ENCODE data around the gene KCNIP1. TPM values are rescaled to one million over a fixed set of nuclear protein-coding genes. Genes with fewer than 3 reads are reported as not detected.

KCNIP1 gene
- total RNA-seq, 8 experiments from 2014 or later = 0.80 to 35.0 (median 14.5) TPM; not detected in 2

GRCh38 chr5:170551076-170551475 is 47.3 kb downstream of the KCNIP1 start:
- peaks cover 38 to 46% of the 10 kb centered on the region in 2 donors for H3K4me1 ChIP-seq (replicated peaks in 1 of 2)
- no peak overlapping the region for H3K4me3 ChIP-seq
- 37 to 100% (median 88%) methylated on average over 1 to 4 of the region's 4 CpGs; no CpG with 5 or more reads in 2 of the 10 experiments for WGBS, 10 experiments
- H3K27ac ChIP-seq = no peak overlapping the region
- ATAC-seq (replicated peaks in 6 of 8) = no peak
- in situ Hi-C loops (cut with MboI; ENCODE audit: low pct_unique_long_range_greater_than_20kb in 2 of 9, low sequenced_read_pairs in 9 of 9, unreplicated experiment in 9 of 9) = no loop called here

- in situ Hi-C loops (cut with MboI; ENCODE audit: low pct_unique_long_range_greater_than_20kb in 2 of 9, low sequenced_read_pairs in 9 of 9, unreplicated experiment in 9 of 9) = no loop called here
- Histone ChIP-seq H3K27ac (peak overlapping the region; percentile 80 to 85), H3K4me1 (replicated peaks in 1 of 2) (peaks cover 43 to 50% of the 10 kb centered on the region in 2 donors), H3K4me3 (no peak overlapping the region)
- ATAC-seq (replicated peaks in 6 of 8) = no peak
- WGBS, 10 experiments = 66 to 100% (median 89%) methylated on average over 2 to 6 of the region's 7 CpGs; no CpG with 5 or more reads in 1 of the 10 experiments
Observed at GRCh38 chr5:170551622-170552021, 47.8 kb downstream of the KCNIP1 start.

GRCh38 chr5:170552621-170553115 is 48.8 kb downstream of the KCNIP1 start:
- in situ Hi-C loops (cut with MboI; ENCODE audit: low pct_unique_long_range_greater_than_20kb in 2 of 9, low sequenced_read_pairs in 9 of 9, unreplicated experiment in 9 of 9) = no loop called here
- peak; percentile 94 to 98 (median 96) for ATAC-seq (replicated peaks in 6 of 8)
- Histone ChIP-seq H3K4me1 (replicated peaks in 1 of 2) (peaks cover 44 to 56% of the 10 kb centered on the region in 2 donors), H3K27ac (peak overlapping the region; percentile 80 to 85), H3K4me3 (no peak overlapping the region)
- 8 to 60% (median 24%) methylated on average over 1 to 10 of the region's 12 CpGs for WGBS, 10 experiments

- in situ Hi-C loops (cut with MboI; ENCODE audit: low pct_unique_long_range_greater_than_20kb in 2 of 9, low sequenced_read_pairs in 9 of 9, unreplicated experiment in 9 of 9) = no loop called here
- Histone ChIP-seq H3K4me3 (no peak overlapping the region), H3K4me1 (replicated peaks in 1 of 2) (peaks cover 44 to 56% of the 10 kb centered on the region in 2 donors), H3K27ac (peak overlapping the region; percentile 71 to 85)
- 55 to 100% (median 100%) methylated on average over 1 to 3 of the region's 4 CpGs; no CpG with 5 or more reads in 2 of the 10 experiments for WGBS, 10 experiments
- no peak for ATAC-seq (replicated peaks in 6 of 8)
Observed at GRCh38 chr5:170553218-170553617, 49.4 kb downstream of the KCNIP1 start.

- 10 to 79% (median 53%) methylated on average over 1 to 13 of the region's 18 CpGs; no CpG with 5 or more reads in 1 of the 10 experiments for WGBS, 10 experiments
- in situ Hi-C loops (cut with MboI; ENCODE audit: low pct_unique_long_range_greater_than_20kb in 2 of 9, low sequenced_read_pairs in 9 of 9, unreplicated experiment in 9 of 9) = no loop called here
- ATAC-seq (replicated peaks in 6 of 8) = peak in 5 of 8 experiments; percentile 7 to 49 (median 41)
- Histone ChIP-seq H3K4me3 (no peak overlapping the region), H3K27ac (peak overlapping the region; percentile 57 to 60), H3K4me1 (replicated peaks in 1 of 2) (peaks cover 44 to 56% of the 10 kb centered on the region in 2 donors)
Observed at GRCh38 chr5:170554521-170555267, 50.9 kb downstream of the KCNIP1 start.

- Histone ChIP-seq H3K4me3 (no peak overlapping the region), H3K27ac (no peak overlapping the region), H3K4me1 (replicated peaks in 1 of 2) (peaks cover 45 to 63% of the 10 kb centered on the region in 2 donors)
- WGBS, 10 experiments = 0 to 100% (median 40%) methylated on average over 1 to 2 of the region's 3 CpGs; no CpG with 5 or more reads in 4 of the 10 experiments
- no peak for ATAC-seq (replicated peaks in 6 of 8)
- in situ Hi-C loops (cut with MboI; ENCODE audit: low pct_unique_long_range_greater_than_20kb in 2 of 9, low sequenced_read_pairs in 9 of 9, unreplicated experiment in 9 of 9) = no loop called here
Observed at GRCh38 chr5:170557314-170557713, 53.5 kb downstream of the KCNIP1 start.

- in situ Hi-C loops (cut with MboI; ENCODE audit: low pct_unique_long_range_greater_than_20kb in 2 of 9, low sequenced_read_pairs in 9 of 9, unreplicated experiment in 9 of 9) = no loop called here
Observed at GRCh38 chr5:170559296-170559695, 55.5 kb downstream of the KCNIP1 start.

GRCh38 chr5:170560938-170561337 is 57.1 kb downstream of the KCNIP1 start:
- no peak for ATAC-seq (replicated peaks in 6 of 8)
- in situ Hi-C loops (cut with MboI; ENCODE audit: low pct_unique_long_range_greater_than_20kb in 2 of 9, low sequenced_read_pairs in 9 of 9, unreplicated experiment in 9 of 9) = no loop called here
- 35 to 100% (median 87%) methylated on average over 2 to 6 of the region's 7 CpGs; no CpG with 5 or more reads in 5 of the 10 experiments for whole genome bisulfite sequencing, 10 experiments
- Histone ChIP-seq H3K4me1 (replicated peaks in 1 of 2) (peaks cover 28 to 46% of the 10 kb centered on the region in 2 donors), H3K4me3 (no peak overlapping the region), H3K27ac (no peak overlapping the region)

More at GRCh38 chr5:170559296-170559695, 55.5 kb downstream of the KCNIP1 start:
- H3K4me3 ChIP-seq = no peak overlapping the region
- H3K27ac ChIP-seq = no peak overlapping the region
- 22 to 100% (median 62%) methylated on average over 2 to 3 of the region's 3 CpGs; no CpG with 5 or more reads in 1 of the 10 experiments for WGBS, 10 experiments
- ATAC-seq (replicated peaks in 6 of 8) = no peak
- H3K4me1 ChIP-seq (replicated peaks in 1 of 2) = peaks cover 39 to 49% of the 10 kb centered on the region in 2 donors

GRCh38 chr5:170562166-170562874 is 58.5 kb downstream of the KCNIP1 start:
- in situ Hi-C loops (cut with MboI; ENCODE audit: low pct_unique_long_range_greater_than_20kb in 2 of 9, low sequenced_read_pairs in 9 of 9, unreplicated experiment in 9 of 9) = no loop called here
- Histone ChIP-seq H3K4me1 (replicated peaks in 1 of 2) (peaks cover 21 to 42% of the 10 kb centered on the region in 2 donors), H3K27ac (no peak overlapping the region), H3K4me3 (no peak overlapping the region)
- WGBS, 10 experiments = 29 to 75% (median 62%) methylated on average over 1 to 5 of the region's 6 CpGs; no CpG with 5 or more reads in 2 of the 10 experiments
- peak in 6 of 8 experiments; percentile 23 to 80 (median 68) for ATAC-seq (replicated peaks in 6 of 8)

- Histone ChIP-seq H3K4me1 (replicated peaks in 1 of 2) (peaks cover 21 to 42% of the 10 kb centered on the region in 2 donors), H3K4me3 (no peak overlapping the region), H3K27ac (no peak overlapping the region)
- in situ Hi-C loops (cut with MboI; ENCODE audit: low pct_unique_long_range_greater_than_20kb in 2 of 9, low sequenced_read_pairs in 9 of 9, unreplicated experiment in 9 of 9) = no loop called here
- no peak for ATAC-seq (replicated peaks in 6 of 8)
- 29 to 100% (median 80%) methylated on average over 1 to 4 of the region's 4 CpGs; no CpG with 5 or more reads in 3 of the 10 experiments for WGBS, 10 experiments
Observed at GRCh38 chr5:170562875-170563228, 59.0 kb downstream of the KCNIP1 start.

- H3K4me1 ChIP-seq (replicated peaks in 1 of 2) = peaks cover 21 to 42% of the 10 kb centered on the region in 2 donors
- H3K27ac ChIP-seq = no peak overlapping the region
- WGBS, 10 experiments = 54 to 100% (median 80%) methylated on average over 1 to 9 of the region's 12 CpGs; no CpG with 5 or more reads in 1 of the 10 experiments
- in situ Hi-C loops (cut with MboI; ENCODE audit: low pct_unique_long_range_greater_than_20kb in 2 of 9, low sequenced_read_pairs in 9 of 9, unreplicated experiment in 9 of 9) = no loop called here
- no peak overlapping the region for H3K4me3 ChIP-seq
- ATAC-seq (replicated peaks in 6 of 8) = no peak
Observed at GRCh38 chr5:170563824-170564567, 60.2 kb downstream of the KCNIP1 start.

- ATAC-seq (replicated peaks in 6 of 8) = peak in 6 of 8 experiments; percentile 49 to 99 (median 88)
- peaks cover 21 to 50% of the 10 kb centered on the region in 2 donors for H3K4me1 ChIP-seq (replicated peaks in 1 of 2)
- H3K27ac ChIP-seq = no peak overlapping the region
- in situ Hi-C loops (cut with MboI; ENCODE audit: low pct_unique_long_range_greater_than_20kb in 2 of 9, low sequenced_read_pairs in 9 of 9, unreplicated experiment in 9 of 9) = no loop called here
- H3K4me3 ChIP-seq = no peak overlapping the region
- 0 to 53% (median 4%) methylated on average over 2 to 3 of the region's 3 CpGs; no CpG with 5 or more reads in 3 of the 10 experiments for WGBS, 10 experiments
Observed at GRCh38 chr5:170565072-170565471, 61.3 kb downstream of the KCNIP1 start.

Measured in motor neuron (in vitro differentiated cells).